GM23248 (cell line): ENCODE measurements around the gene LAMA3. TPM values are rescaled to one million over a fixed set of nuclear protein-coding genes. Genes with fewer than 3 reads are reported as not detected.

Experiments
- DNase-seq: peaks from one replicate; pipeline ENCODE4 v3.0.0-alpha.2; 2015
- H2AFZ ChIP-seq: fragments of 200-600 bp; sonication (generic); 2 replicates; pipeline ENCODE4 v1.6.1; 2016; ENCODE audit warnings: antibody characterized with exemption
- H3F3A ChIP-seq: fragments of 200-600 bp; sonication (generic); 2 replicates; pipeline ENCODE4 v1.6.1; 2016; ENCODE audit warnings: mild to moderate bottlenecking, antibody characterized with exemption, mixed run types; ENCODE audit not compliant: insufficient read depth
- H3K27ac ChIP-seq: fragments of 200-600 bp; sonication (generic); 2 replicates; pipeline ENCODE4 v1.5.1; 2016; ENCODE audit warnings: mild to moderate bottlenecking
- H3K27me3 ChIP-seq: fragments of 200-600 bp; sonication (generic); replicated peaks from 2 replicates; pipeline ENCODE4 v1.6.1; 2016; ENCODE audit warnings: mild to moderate bottlenecking; ENCODE audit not compliant: insufficient read depth
- H3K36me3 ChIP-seq: fragments of 200-600 bp; sonication (generic); 2 replicates; pipeline ENCODE4 v1.6.1; 2016; ENCODE audit warnings: low read depth, mild to moderate bottlenecking
- H3K4me1 ChIP-seq: fragments of 200-600 bp; sonication (generic); 2 replicates; pipeline ENCODE4 v1.6.1; 2016; ENCODE audit warnings: mild to moderate bottlenecking; ENCODE audit not compliant: insufficient read depth
- H3K4me2 ChIP-seq: fragments of 200-600 bp; sonication (generic); one replicate; pipeline ENCODE4 v1.6.1; 2016; ENCODE audit warnings: mild to moderate bottlenecking; ENCODE audit not compliant: unreplicated experiment
- H3K4me3 ChIP-seq: fragments of 200-600 bp; sonication (generic); 2 replicates; pipeline ENCODE4 v1.5.1; 2016; ENCODE audit warnings: mild to moderate bottlenecking
- H3K79me2 ChIP-seq: fragments of 200-600 bp; sonication (generic); 2 replicates; pipeline ENCODE4 v1.6.1; 2016; ENCODE audit warnings: mild to moderate bottlenecking; ENCODE audit not compliant: insufficient read depth
- H3K9ac ChIP-seq: fragments of 200-600 bp; sonication (generic); 2 replicates; pipeline ENCODE4 v1.6.1; 2016; ENCODE audit warnings: mild to moderate bottlenecking
- H3K9me2 ChIP-seq: fragments of 200-600 bp; sonication (generic); 2 replicates; pipeline ENCODE4 v1.6.1; 2016; ENCODE audit warnings: mixed run types, mild to moderate bottlenecking, moderate library complexity; ENCODE audit not compliant: insufficient read depth
- H3K9me3 ChIP-seq: fragments of 200-600 bp; sonication (generic); one replicate; pipeline ENCODE4 v1.6.1; 2017; ENCODE audit warnings: low read depth
- H4K20me1 ChIP-seq: fragments of 200-600 bp; sonication (generic); 2 replicates; pipeline ENCODE4 v1.6.0; 2016; ENCODE audit not compliant: insufficient read depth
- EZH2 ChIP-seq: fragments of 200-600 bp; sonication (generic); IDR thresholded peaks from 2 replicates; pipeline ENCODE4 v1.6.1; 2018; ENCODE audit warnings: antibody characterized with exemption, mild to moderate bottlenecking; ENCODE audit not compliant: insufficient read depth, poor library complexity, severe bottlenecking
- EZH2phosphoT487 ChIP-seq: fragments of 200-600 bp; sonication (generic); IDR thresholded peaks from 2 replicates; pipeline ENCODE4 v1.6.1; 2018; ENCODE audit warnings: antibody characterized with exemption, moderate library complexity, mild to moderate bottlenecking, low read depth; ENCODE audit not compliant: insufficient read depth
- WGBS, 2 experiments: methylation state at CpG; one replicate each; pipeline ENCODE4 v1.1.6; 2015 to 2017; ENCODE audit warnings: low lambda C conversion rate in 2 of 2, low coverage in 1 of 2; ENCODE audit errors: missing lambda C conversion rate in 2 of 2; 5-methylcytosine and 5-hydroxymethylcytosine counted together
- in situ Hi-C: fragments of 300-500 bp; cut with MboI; formaldehyde crosslinking; loops from 2 replicates; pipeline ENCODE4 v1.15.0; 2020
- polyA plus RNA-seq: library from polyadenylated mRNA; unstranded; fragments of >200 nt; fragmentation: Nextera tagmentation; extraction: Ambion mirVana; gene quantifications from 2 replicates; pipeline ENCODE4 v1.2.1, GENCODE V29; 2016
- total RNA-seq: library from RNA; depleted of rRNA; stranded (reverse); fragments of >200 nt; shearing (Covaris generic); gene quantifications from 2 replicates; pipeline ENCODE4 v1.2.3, GENCODE V29; 2014

Gene LAMA3
- total and polyA plus RNA-seq, 2 experiments from 2014 or later = 0.93 to 1.9 TPM

DNA sequence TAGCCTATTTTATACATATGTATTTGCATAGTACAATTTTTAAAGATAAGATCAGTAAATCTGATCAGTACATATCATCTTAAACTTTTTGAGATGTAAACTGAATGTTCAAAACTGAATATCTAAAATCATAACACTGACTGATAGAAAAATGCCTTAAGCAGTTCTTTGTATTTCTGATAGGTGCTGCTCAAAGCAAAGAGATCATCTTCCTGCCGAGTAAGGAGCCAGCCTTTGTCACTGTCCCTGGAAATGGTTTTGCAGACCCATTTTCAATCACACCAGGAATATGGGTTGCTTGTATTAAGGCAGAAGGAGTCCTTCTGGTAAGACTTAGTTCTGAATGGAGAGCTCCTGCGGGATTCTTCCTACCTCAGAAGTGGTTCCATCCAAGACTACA lies 135.0 kb downstream of the LAMA3 start:
- Histone ChIP-seq H4K20me1 (no peaks in the 10 kb centered on the region), H3K27me3 (no peaks in the 10 kb centered on the region), H3F3A (peaks cover 43% of the 10 kb centered on the region), H3K4me1 (peaks cover 39% of the 10 kb centered on the region), H3K4me2 (no peak overlapping the region), H3K79me2 (no peaks in the 10 kb centered on the region), H3K9me3 (no peaks in the 10 kb centered on the region), H3K27ac (no peak overlapping the region), H3K4me3 (no peak overlapping the region), H3K36me3 (no peaks in the 10 kb centered on the region), H3K9ac (no peak overlapping the region), H3K9me2 (no peaks in the 10 kb centered on the region), H2AFZ (no peak overlapping the region)
- DNase-seq = no peak
- no peak for TF ChIP-seq EZH2phosphoT487
- no peak for TF ChIP-seq EZH2
- in situ Hi-C loops = loop anchor here (10.0 kb wide), 1 partner anchor 281 kb away; no protein-coding TSS in a partner anchor
- 91 to 96% methylated on average over 2 of the region's 2 CpGs for WGBS, 2 experiments

DNA sequence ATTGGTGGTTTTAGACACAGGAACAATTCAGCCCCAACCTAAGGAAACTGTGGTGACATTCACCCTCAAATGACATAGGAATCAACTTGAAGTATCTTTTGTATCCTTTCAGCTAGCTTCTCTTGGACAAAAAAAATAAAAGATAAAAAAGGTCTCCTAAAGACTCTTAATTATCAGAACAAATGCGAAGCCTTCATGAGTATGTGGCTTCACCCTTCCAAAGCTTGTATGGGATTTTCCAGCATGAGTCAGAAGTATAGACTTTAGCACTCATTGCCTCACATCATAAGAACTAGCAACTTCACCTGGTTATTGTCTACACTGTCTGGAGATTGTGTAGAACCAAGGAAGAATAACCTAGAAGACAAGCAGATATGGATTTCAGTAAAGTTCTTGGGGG lies 135.4 kb downstream of the LAMA3 start:
- Histone ChIP-seq H3K4me3 (no peak overlapping the region), H3K9me3 (no peaks in the 10 kb centered on the region), H3K4me1 (peaks cover 39% of the 10 kb centered on the region), H3K4me2 (no peak overlapping the region), H3K9me2 (no peaks in the 10 kb centered on the region), H3K27me3 (no peaks in the 10 kb centered on the region), H3K79me2 (no peaks in the 10 kb centered on the region), H3K36me3 (no peaks in the 10 kb centered on the region), H3K27ac (no peak overlapping the region), H3K9ac (no peak overlapping the region), H3F3A (peaks cover 43% of the 10 kb centered on the region), H2AFZ (no peak overlapping the region), H4K20me1 (no peaks in the 10 kb centered on the region)
- WGBS, 2 experiments = 83 to 86% methylated on average over 1 of the region's 1 CpG
- DNase-seq = peak; percentile 66
- TF ChIP-seq EZH2 = no peak
- no peak for TF ChIP-seq EZH2phosphoT487
- in situ Hi-C loops = loop anchor here (10.0 kb wide), 1 partner anchor 280 kb away; no protein-coding TSS in a partner anchor

DNA sequence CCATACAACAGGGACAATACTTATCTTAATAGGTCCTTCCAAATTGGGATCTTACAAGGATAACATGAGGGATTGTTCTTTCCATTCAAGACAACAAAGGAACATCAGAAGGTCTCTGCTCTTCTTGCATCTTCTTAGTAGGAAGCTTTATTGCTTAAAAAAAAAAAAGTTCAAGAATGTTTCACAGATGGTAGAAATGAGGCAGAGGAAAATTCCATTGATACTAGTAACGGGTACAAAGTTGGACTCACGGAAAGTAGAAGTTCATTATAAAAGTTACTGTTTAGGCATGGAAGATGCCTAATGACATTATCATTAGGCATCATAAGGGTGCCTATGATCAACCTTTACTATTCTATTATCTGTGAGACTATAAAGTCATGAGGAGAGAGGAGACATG lies 136.2 kb downstream of the LAMA3 start:
- TF ChIP-seq EZH2phosphoT487 = no peak
- TF ChIP-seq EZH2 = no peak
- no peaks in the 10 kb centered on the region for H4K20me1 ChIP-seq
- H3F3A ChIP-seq = peaks cover 43% of the 10 kb centered on the region
- H3K36me3 ChIP-seq = no peaks in the 10 kb centered on the region
- H3K4me1 ChIP-seq = peaks cover 39% of the 10 kb centered on the region
- H3K79me2 ChIP-seq = no peaks in the 10 kb centered on the region
- H3K27ac ChIP-seq = peak overlapping the region; percentile 75
- H2AFZ ChIP-seq = no peak overlapping the region
- peak overlapping the region; percentile 56 for H3K9ac ChIP-seq
- H3K4me3 ChIP-seq = peak overlapping the region; percentile 7; the same call in 1 of the 2 replicates
- H3K9me2 ChIP-seq = no peaks in the 10 kb centered on the region
- in situ Hi-C loops = loop anchor here (10.0 kb wide), 1 partner anchor 279 kb away; no protein-coding TSS in a partner anchor
- peak; percentile 74 for DNase-seq
- peak overlapping the region; percentile 64 for H3K4me2 ChIP-seq
- H3K9me3 ChIP-seq = no peaks in the 10 kb centered on the region
- H3K27me3 ChIP-seq = no peaks in the 10 kb centered on the region
- WGBS, 2 experiments = 8 to 18% methylated on average over 2 of the region's 2 CpGs

DNA sequence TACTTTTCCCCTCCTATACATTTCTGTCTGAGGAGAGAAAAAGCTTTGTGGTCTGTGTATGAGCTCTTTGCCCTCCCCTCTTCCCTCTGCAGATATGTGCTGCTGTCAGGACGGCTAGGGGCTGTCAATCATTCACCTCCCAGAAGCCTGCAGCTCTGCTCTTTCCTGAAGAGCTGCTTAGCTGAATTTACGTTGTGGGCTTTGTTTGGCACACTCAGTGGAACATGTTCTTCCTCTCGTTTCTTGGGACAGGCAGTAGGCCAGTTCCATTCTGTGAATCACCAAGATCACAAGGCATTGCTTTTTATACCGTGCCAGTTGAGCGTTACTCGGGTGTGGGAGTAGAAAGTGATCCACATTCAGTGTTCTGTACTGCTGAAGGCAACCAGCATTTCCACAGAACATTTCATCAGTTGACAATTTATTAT lies 136.7 kb downstream of the LAMA3 start:
- peak overlapping the region; percentile 75 for H3K27ac ChIP-seq
- WGBS, 2 experiments = 0% methylated on average over 6 of the region's 6 CpGs

More for the DNA sequence above, 136.7 kb downstream of the LAMA3 start:
- Histone ChIP-seq H3K9ac (peak overlapping the region; percentile 56), H3K36me3 (no peaks in the 10 kb centered on the region), H3K9me3 (no peaks in the 10 kb centered on the region), H3F3A (peaks cover 43% of the 10 kb centered on the region), H2AFZ (peak overlapping the region; percentile 15; the same call in 1 of the 2 replicates), H3K4me1 (peaks cover 39% of the 10 kb centered on the region), H3K79me2 (no peaks in the 10 kb centered on the region), H3K27me3 (no peaks in the 10 kb centered on the region), H3K9me2 (no peaks in the 10 kb centered on the region), H3K4me2 (peak overlapping the region; percentile 64), H4K20me1 (no peaks in the 10 kb centered on the region), H3K4me3 (peak overlapping the region; percentile 21; the same call in 1 of the 2 replicates)
- in situ Hi-C loops = loop anchor here (10.0 kb wide), 1 partner anchor 279 kb away; no protein-coding TSS in a partner anchor
- no peak for TF ChIP-seq EZH2
- TF ChIP-seq EZH2phosphoT487 = no peak; the same call in 1 of the 2 replicates
- DNase-seq = peak; percentile 95
